GM12878 (cell line): ENCODE data around the gene CYP4V2. TPM values are rescaled to one million over a fixed set of nuclear protein-coding genes. Genes with fewer than 3 reads are reported as not detected.
"Not testable (repeated sequence)": the region's sequence is repeated elsewhere in the genome, so short reads cannot be mapped to it uniquely, and the experiment has no call there.

Experiments
- ATAC-seq: fragments of 200-7000 bp; cut with Tn5 transposase; 3 replicates; pipeline ENCODE4 v1.9.1; 2020; ENCODE audit warnings: mild to moderate bottlenecking, moderate library complexity
- BruUV-seq: library from RNA; stranded (reverse); fragments of 400-500 nt; replicated peaks from 2 replicates; lab custom pipeline; 2021; lab: Mats Ljungman, UMichigan
- CTCF ChIA-PET: fragments of 300-600 bp; sonication (Branson Sonifier 250); formaldehyde crosslinking; extraction: SDS; loops from one replicate; lab custom pipeline; 2021; ENCODE audit warnings: inconsistent platforms; lab: Yijun Ruan, JAX
- POLR2A ChIA-PET: fragments of 350-600 bp; formaldehyde crosslinking; extraction: SDS; loops from one replicate; lab custom pipeline; 2021; ENCODE audit warnings: inconsistent platforms; lab: Charles Lee
- RAD21 ChIA-PET: fragments of 300-600 bp; sonication (Branson Sonifier 250); formaldehyde crosslinking; loops from one replicate; lab custom pipeline; 2023; ENCODE audit warnings: antibody characterized with exemption; ENCODE audit not compliant: unreplicated experiment; lab: Charles Lee
- SMC1A ChIA-PET: fragments of 300-600 bp; sonication (Branson Sonifier 250); formaldehyde crosslinking; loops from one replicate; lab custom pipeline; 2023; ENCODE audit not compliant: unreplicated experiment, uncharacterized antibody; lab: Charles Lee
- DNase-seq: peaks from one replicate; pipeline ENCODE4 v3.0.0-alpha.2; 2011; ENCODE audit warnings: low read depth, low spot score
- FAIRE-seq: peaks from 3 replicates; lab custom pipeline; 2011; peaks lifted over from hg19 to GRCh38; lab: Jason Lieb, UNC
- H2AFZ ChIP-seq: 2 replicates; pipeline ENCODE4 v1.6.0; 2011; ENCODE audit warnings: low read depth, low read length, control low read depth; ENCODE audit not compliant: control insufficient read depth
- H3K27ac ChIP-seq: 2 replicates; pipeline ENCODE4 v1.5.1; 2011; ENCODE audit warnings: control low read depth; ENCODE audit not compliant: control insufficient read depth, insufficient read depth
- H3K27me3 ChIP-seq, 2 experiments: replicated peaks in 1 of 2; 2 replicates each; pipeline versions ENCODE4 v1.6.0 to v1.6.1; 2011; ENCODE audit warnings: low read length in 1 of 2; ENCODE audit not compliant: control insufficient read depth in 2 of 2, insufficient read depth in 2 of 2
- H3K36me3 ChIP-seq, 2 experiments: 2 replicates each; pipeline ENCODE4 v1.5.1; 2011; ENCODE audit warnings: low read length in 1 of 2; ENCODE audit not compliant: control insufficient read depth in 2 of 2, insufficient read depth in 2 of 2
- H3K4me1 ChIP-seq: 2 replicates; pipeline ENCODE4 v1.6.1; 2011; ENCODE audit warnings: mild to moderate bottlenecking, low read length, moderate library complexity, mixed read lengths; ENCODE audit not compliant: control insufficient read depth, insufficient read depth
- H3K4me2 ChIP-seq: 2 replicates; pipeline ENCODE4 v1.6.0; 2011; ENCODE audit warnings: control low read depth; ENCODE audit not compliant: control insufficient read depth, insufficient read depth
- H3K4me3 ChIP-seq: fragments of 200-600 bp; sonication (generic); 2 replicates; pipeline ENCODE4 v1.5.1; 2016
- H3K79me2 ChIP-seq: 2 replicates; pipeline ENCODE4 v1.6.0; 2011; ENCODE audit warnings: low read length; ENCODE audit not compliant: control insufficient read depth, insufficient read depth
- H3K9ac ChIP-seq: 2 replicates; pipeline ENCODE4 v1.8.0; 2011; ENCODE audit warnings: low read length, control low read depth, mixed read lengths; ENCODE audit not compliant: control insufficient read depth, insufficient read depth
- H3K9me3 ChIP-seq: replicated peaks from 3 replicates; pipeline ENCODE4 v1.5.1; 2011; ENCODE audit warnings: mild to moderate bottlenecking, low read length; ENCODE audit not compliant: control insufficient read depth, insufficient read depth
- H4K20me1 ChIP-seq: 2 replicates; pipeline ENCODE4 v1.6.0; 2011; ENCODE audit not compliant: control insufficient read depth, insufficient read depth
- ATF7 ChIP-seq: fragments of 450-650 bp; IDR thresholded peaks from 2 replicates; pipeline ENCODE4 v1.6.1; 2016; ENCODE audit warnings: low read depth, mild to moderate bottlenecking
- EGR1 ChIP-seq, 2 experiments: IDR thresholded peaks; 1 replicate in 1 of 2; 2 replicates in 1 of 2; pipeline ENCODE4 v1.6.1; 2011 to 2012; ENCODE audit warnings: low read depth in 2 of 2, low read length in 2 of 2, borderline replicate concordance in 1 of 2, mild to moderate bottlenecking in 1 of 2, moderate library complexity in 1 of 2
- FOS ChIP-seq: IDR thresholded peaks from 3 replicates; pipeline ENCODE4 v1.6.1; 2011; ENCODE audit warnings: borderline replicate concordance; ENCODE audit not compliant: insufficient read length; ENCODE audit errors: extremely low read depth
- FOXM1 ChIP-seq: IDR thresholded peaks from 2 replicates; pipeline ENCODE4 v1.6.1; 2012; ENCODE audit warnings: low read depth, mild to moderate bottlenecking, inconsistent platforms, low read length, moderate library complexity
- MTA2 ChIP-seq: fragments of 450-650 bp; IDR thresholded peaks from 2 replicates; pipeline ENCODE4 v1.6.1; 2016; ENCODE audit warnings: low read depth, mild to moderate bottlenecking, moderate library complexity
- NBN ChIP-seq: fragments of 450-650 bp; IDR thresholded peaks from 2 replicates; pipeline ENCODE4 v1.6.1; 2016
- NRF1 ChIP-seq: conservative IDR thresholded peaks from 2 replicates; pipeline ENCODE4 v1.6.1; 2011; ENCODE audit warnings: mild to moderate bottlenecking, low read depth, low read length, improper control_type of control experiment
- PBX3 ChIP-seq: IDR thresholded peaks from 2 replicates; pipeline ENCODE4 v1.6.1; 2011; ENCODE audit warnings: mild to moderate bottlenecking, low read depth, low read length, moderate library complexity; ENCODE audit not compliant: insufficient replicate concordance
- POLR2AphosphoS2 ChIP-seq: IDR thresholded peaks from 2 replicates; pipeline ENCODE4 v1.6.1; 2011; ENCODE audit warnings: low read depth, mild to moderate bottlenecking, low read length, improper control_type of control experiment, moderate library complexity
- RCOR1 ChIP-seq: conservative IDR thresholded peaks from 2 replicates; pipeline ENCODE4 v1.6.1; 2012; ENCODE audit warnings: low read depth, low read length, improper control_type of control experiment
- SMAD5 ChIP-seq: IDR thresholded peaks from 2 replicates; pipeline ENCODE4 v1.6.1; 2016; ENCODE audit warnings: antibody characterized with exemption, low read depth
- SREBF1 ChIP-seq: IDR thresholded peaks from 2 replicates; pipeline ENCODE4 v1.6.1; 2012; ENCODE audit warnings: mild to moderate bottlenecking, low read length
- WGBS: methylation state at CpG from one replicate; pipeline ENCODE4 v1.1.6; 2016; ENCODE audit warnings: low lambda C conversion rate; ENCODE audit not compliant: insufficient replicate concordance, insufficient coverage; ENCODE audit errors: missing lambda C conversion rate; 5-methylcytosine and 5-hydroxymethylcytosine counted together
- in situ Hi-C: fragments of 300-500 bp; cut with MboI; formaldehyde crosslinking; loops from 9 replicates; pipeline ENCODE4 v1.14.3; 2018; ENCODE audit warnings: mixed read lengths
- intact Hi-C: fragments of 100-400 bp; cut with micrococcal nuclease; formaldehyde crosslinking; loops from one replicate; pipeline ENCODE4 v1.14.2; 2022; ENCODE audit not compliant: unreplicated experiment
- polyA plus RNA-seq, 11 experiments: library from polyadenylated mRNA; depleted of rRNA in 4 of 11; unstranded in 6 of 11; stranded (reverse) in 5 of 11; fragments of >200 nt; fragmentation: Nextera tagmentation in 4 of 11; fragmentation: Illumina TruSeq in 1 of 11; extraction: Ambion mirVana in 4 of 11; extraction: Trizol in 1 of 11; gene quantifications; 1 replicate in 1 of 11; 2 replicates in 10 of 11; pipeline versions ENCODE4 v1.2.1 to v1.2.3, GENCODE V29; 2011 to 2016; ENCODE audit warnings: inconsistent platforms in 2 of 11, missing spikeins in 2 of 11, low read depth in 1 of 11
- total RNA-seq, 4 experiments: library from RNA; depleted of rRNA in 3 of 4; stranded (reverse); fragments of >200 nt in 3 of 4; fragmentation: Illumina TruSeq in 1 of 4; extraction: Trizol in 1 of 4; gene quantifications; 2 replicates each; pipeline versions ENCODE4 v1.2.1 to v1.2.3, GENCODE V29; 2013 to 2021

Gene CYP4V2
- total and polyA plus RNA-seq, 10 of the 15 experiments (the other 5 are each of a cell fraction or from before 2014, with no cell fraction given): 1.2 to 8.2 (median 6.8) TPM

- TF ChIP-seq FOXM1: no peak
- TF ChIP-seq MTA2: no peak
- no peak for TF ChIP-seq FOS
- no peak for TF ChIP-seq SMAD5
- TF ChIP-seq ATF7: no peak
- TF ChIP-seq NBN: no peak
- TF ChIP-seq, all 136 proteins: peak for 0
These were observed 50.2 kb downstream of the CYP4V2 start (continued) for GRCh38 chr4:186241616-186242015.

GRCh38 chr4:186242031-186242430, 50.7 kb downstream of the CYP4V2 start:
- CTCF ChIA-PET, ATAC-seq, H3K9me3 ChIP-seq, H3K4me3 ChIP-seq, H3K4me2 ChIP-seq, H3K36me3 ChIP-seq, in situ Hi-C loops, H3K27ac ChIP-seq, H4K20me1 ChIP-seq, SMC1A ChIA-PET, BruUV-seq, H3K9ac ChIP-seq, H3K79me2 ChIP-seq, RAD21 ChIA-PET, H3K4me1 ChIP-seq, FAIRE-seq, H3K27me3 ChIP-seq, H2AFZ ChIP-seq, POLR2A ChIA-PET, DNase-seq, intact Hi-C loops: not testable (repeated sequence)
- 24% methylated on average over 9 of the region's 10 CpGs for WGBS

GRCh38 chr4:186243331-186243730, 52.0 kb downstream of the CYP4V2 start:
- Histone ChIP-seq H3K4me1 (no peaks in the 10 kb centered on the region), H2AFZ (no peak overlapping the region), H3K4me3 (no peak overlapping the region), H3K4me2 (no peak overlapping the region), H4K20me1 (no peaks in the 10 kb centered on the region), H3K9ac (no peak overlapping the region), H3K27ac (no peak overlapping the region), H3K36me3 (no peaks in the 10 kb centered on the region), H3K79me2 (no peaks in the 10 kb centered on the region), H3K27me3 (no peaks in the 10 kb centered on the region), H3K9me3 (no peaks in the 10 kb centered on the region)
- 57% methylated on average over 2 of the region's 2 CpGs for WGBS
- POLR2A ChIA-PET: no interaction called here
- RAD21 ChIA-PET: no interaction called here
- DNase-seq (no peak), ATAC-seq (no peak), FAIRE-seq (no peak)
- no TSS peak for BruUV-seq
- intact Hi-C loops: no loop called here
- in situ Hi-C loops: no loop called here
- CTCF ChIA-PET: no interaction called here
- TF ChIP-seq SREBF1: no peak
- no peak for TF ChIP-seq PBX3
- no peak for TF ChIP-seq EGR1 (IDR thresholded peaks at IDR 0.05; ENCODE audit: borderline replicate concordance in 1 of 2, low read depth in 2 of 2, low read length in 2 of 2)
- no peak for TF ChIP-seq RCOR1
- no peak for TF ChIP-seq POLR2AphosphoS2
- no peak for TF ChIP-seq NRF1
- TF ChIP-seq, all 136 proteins: peak for 0
- SMC1A ChIA-PET: interaction anchor here (0.7 kb wide), 1 partner anchor 11 kb away, joined by 3 read pairs; no protein-coding TSS in a partner anchor
